ENCODE data around the gene BLTP3A.

DNA sequence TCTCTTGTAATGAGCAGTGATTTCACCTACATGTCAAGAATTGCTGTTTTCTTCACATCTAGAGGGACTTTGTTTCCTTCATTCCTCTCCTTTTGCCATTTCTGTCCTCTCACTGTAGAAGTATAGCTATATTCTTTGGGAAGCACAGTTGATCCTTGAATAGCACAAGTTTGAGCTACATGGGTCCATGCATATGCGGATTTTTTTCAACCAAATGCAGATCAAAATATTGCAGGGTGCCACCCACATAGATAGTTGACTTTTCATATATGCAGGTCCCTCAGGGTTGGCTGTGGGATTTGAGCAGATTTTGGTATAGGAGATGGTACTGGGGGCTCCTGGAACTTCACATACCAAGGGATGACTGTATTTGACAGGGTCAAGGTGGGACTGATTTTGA is 41.1 kb downstream of the BLTP3A start:
- TF ChIP-seq, protein P1, sequence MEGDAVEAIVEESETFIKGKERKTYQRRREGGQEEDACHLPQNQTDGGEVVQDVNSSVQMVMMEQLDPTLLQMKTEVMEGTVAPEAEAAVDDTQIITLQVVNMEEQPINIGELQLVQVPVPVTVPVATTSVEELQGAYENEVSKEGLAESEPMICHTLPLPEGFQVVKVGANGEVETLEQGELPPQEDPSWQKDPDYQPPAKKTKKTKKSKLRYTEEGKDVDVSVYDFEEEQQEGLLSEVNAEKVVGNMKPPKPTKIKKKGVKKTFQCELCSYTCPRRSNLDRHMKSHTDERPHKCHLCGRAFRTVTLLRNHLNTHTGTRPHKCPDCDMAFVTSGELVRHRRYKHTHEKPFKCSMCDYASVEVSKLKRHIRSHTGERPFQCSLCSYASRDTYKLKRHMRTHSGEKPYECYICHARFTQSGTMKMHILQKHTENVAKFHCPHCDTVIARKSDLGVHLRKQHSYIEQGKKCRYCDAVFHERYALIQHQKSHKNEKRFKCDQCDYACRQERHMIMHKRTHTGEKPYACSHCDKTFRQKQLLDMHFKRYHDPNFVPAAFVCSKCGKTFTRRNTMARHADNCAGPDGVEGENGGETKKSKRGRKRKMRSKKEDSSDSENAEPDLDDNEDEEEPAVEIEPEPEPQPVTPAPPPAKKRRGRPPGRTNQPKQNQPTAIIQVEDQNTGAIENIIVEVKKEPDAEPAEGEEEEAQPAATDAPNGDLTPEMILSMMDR (IDR thresholded peaks at IDR 0.05): no peak
- no peak for TF ChIP-seq POLR2A (IDR thresholded peaks at IDR 0.05)

All from body of pancreas (tissue), 4 donors.